WI38 (cell line): Measurements from ENCODE around the gene HOXD4.

ENCODE experiments used
- H3K4me3 ChIP-seq: 2 replicates; pipeline ENCODE4 v1.5.1; 2011; ENCODE audit warnings: low read depth, mild to moderate bottlenecking, control low read depth, low read length
- CTCF ChIP-seq: IDR thresholded peaks from 2 replicates; pipeline ENCODE4 v1.5.1; 2012; ENCODE audit warnings: low read depth, mild to moderate bottlenecking, control low read depth, low read length

The HOXD4 gene

GRCh38 chr2:176147210-176147799 lies 4.0 kb upstream of the HOXD4 start:
- TF ChIP-seq CTCF: no peak
- H3K4me3 ChIP-seq: no peak overlapping the region

- TF ChIP-seq CTCF: no peak
- no peak overlapping the region for H3K4me3 ChIP-seq
These were observed 3.4 kb upstream of the HOXD4 start for GRCh38 chr2:176147800-176148496.

GRCh38 chr2:176148751-176149421 lies 2.5 kb upstream of the HOXD4 start:
- TF ChIP-seq CTCF: no peak
- H3K4me3 ChIP-seq: no peak overlapping the region

GRCh38 chr2:176149481-176149938 lies 1.8 kb upstream of the HOXD4 start:
- no peak for TF ChIP-seq CTCF
- H3K4me3 ChIP-seq: no peak overlapping the region

- H3K4me3 ChIP-seq: no peak overlapping the region
- TF ChIP-seq CTCF: no peak
These were observed 1.3 kb upstream of the HOXD4 start for GRCh38 chr2:176149939-176150583.

GRCh38 chr2:176150584-176151441 lies 537 bp upstream of the HOXD4 start:
- no peak for TF ChIP-seq CTCF
- H3K4me3 ChIP-seq: no peak overlapping the region
